Activated naive CD8-positive, alpha-beta T cell treated with anti-CD3 and anti-CD28 coated beads, Interleukin-2, amount 10 ng/mL, durations not matched to agents 7 days and 5 days (primary cell): ENCODE data around the gene UHRF1. TPM values are rescaled to one million over a fixed set of nuclear protein-coding genes. Genes with fewer than 3 reads are reported as not detected.

Experiments used
- ATAC-seq: fragments of 150-1000 bp; cut with Tn5 transposase; one replicate; pipeline ENCODE4 v1.10.0; 2021; ENCODE audit warnings: low read depth, moderate library complexity
- POLR2A ChIA-PET: fragments of 350-600 bp; sonication (Branson Sonifier 250); formaldehyde crosslinking; loops from one replicate; lab custom pipeline; 2021; ENCODE audit warnings: antibody characterized with exemption; lab: Charles Lee
- DNase-seq: peaks from one replicate; pipeline ENCODE4 v3.0.0; 2021
- H3K27ac Mint-ChIP-seq: one replicate; pipeline ENCODE4 v1.8.0; 2022; ENCODE audit warnings: mild to moderate bottlenecking, mixed read lengths
- H3K27me3 Mint-ChIP-seq: one replicate; pipeline ENCODE4 v1.8.0; 2022; ENCODE audit warnings: mild to moderate bottlenecking, moderate library complexity, mixed read lengths
- H3K36me3 Mint-ChIP-seq: one replicate; pipeline ENCODE4 v1.8.0; 2021; ENCODE audit warnings: mild to moderate bottlenecking, mixed read lengths
- H3K4me1 Mint-ChIP-seq: one replicate; pipeline ENCODE4 v1.8.0; 2021; ENCODE audit warnings: mixed read lengths
- H3K4me3 Mint-ChIP-seq: one replicate; pipeline ENCODE4 v1.8.0; 2022; ENCODE audit warnings: mild to moderate bottlenecking, moderate library complexity, mixed read lengths
- H3K9me3 Mint-ChIP-seq: one replicate; pipeline ENCODE4 v1.8.0; 2021; ENCODE audit warnings: mixed read lengths
- total RNA-seq, 2 experiments: library from RNA; stranded (reverse); gene quantifications; one replicate each; pipeline ENCODE4 v1.2.3, GENCODE V29; 2021

UHRF1 gene
- total RNA-seq, 2 experiments from 2014 or later: 90.8 to 103 TPM

GRCh38 chr19:4984438-4984990, 75.2 kb downstream of the UHRF1 start:
- Mint-ChIP-seq H3K9me3 (no peaks in the 10 kb centered on the region), H3K27ac (no peak overlapping the region), H3K4me3 (no peak overlapping the region), H3K27me3 (no peaks in the 10 kb centered on the region), H3K36me3 (peaks cover 1% of the 10 kb centered on the region), H3K4me1 (peaks cover 12% of the 10 kb centered on the region)
- DNase-seq: no peak
- POLR2A ChIA-PET: no interaction called here
- ATAC-seq: no peak

- DNase-seq (no peak), ATAC-seq (no peak)
- H3K4me3 Mint-ChIP-seq: no peak overlapping the region
- peaks cover 2% of the 10 kb centered on the region for H3K9me3 Mint-ChIP-seq
- peaks cover 3% of the 10 kb centered on the region for H3K36me3 Mint-ChIP-seq
- peaks cover 11% of the 10 kb centered on the region for H3K4me1 Mint-ChIP-seq
- POLR2A ChIA-PET: no interaction called here
- H3K27me3 Mint-ChIP-seq: no peaks in the 10 kb centered on the region
- H3K27ac Mint-ChIP-seq: no peak overlapping the region
Measured at GRCh38 chr19:4985551-4985991, 76.3 kb downstream of the UHRF1 start.

GRCh38 chr19:4986056-4986455, 76.8 kb downstream of the UHRF1 start:
- H3K4me3 Mint-ChIP-seq: no peak overlapping the region

DNA sequence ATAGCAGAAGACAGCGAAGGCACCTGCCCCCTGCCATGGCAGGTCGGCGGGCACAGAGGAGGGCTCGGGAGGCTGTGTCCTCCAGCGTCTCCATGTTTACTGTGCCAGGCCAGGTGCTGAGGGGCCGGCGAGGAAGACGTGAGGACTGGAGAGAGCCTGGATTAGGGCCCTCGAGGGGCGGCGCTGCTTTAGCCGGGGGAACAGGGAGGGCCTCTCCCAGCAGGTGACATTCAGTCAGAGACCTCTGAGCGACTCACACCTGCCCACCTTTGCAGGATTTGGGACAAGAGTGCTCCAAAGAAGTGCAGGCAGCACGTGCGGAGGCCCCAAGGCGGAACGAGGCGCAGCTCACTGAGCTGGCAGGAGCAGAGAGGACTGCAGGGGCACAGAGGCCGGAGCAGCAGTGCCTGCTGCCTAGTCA, 77.2 kb downstream of the UHRF1 start:
- no peak overlapping the region for H3K27ac Mint-ChIP-seq
- peaks cover 2% of the 10 kb centered on the region for H3K9me3 Mint-ChIP-seq
- POLR2A ChIA-PET: no interaction called here
- no peak overlapping the region for H3K4me3 Mint-ChIP-seq
- H3K36me3 Mint-ChIP-seq: peaks cover 3% of the 10 kb centered on the region
- peaks cover 10% of the 10 kb centered on the region for H3K4me1 Mint-ChIP-seq
- no peaks in the 10 kb centered on the region for H3K27me3 Mint-ChIP-seq
- ATAC-seq (no peak), DNase-seq (no peak)

More at GRCh38 chr19:4986056-4986455, 76.8 kb downstream of the UHRF1 start:
- ATAC-seq: no peak
- POLR2A ChIA-PET: no interaction called here
- Mint-ChIP-seq H3K36me3 (peaks cover 3% of the 10 kb centered on the region), H3K4me1 (peaks cover 10% of the 10 kb centered on the region), H3K27ac (no peak overlapping the region), H3K27me3 (no peaks in the 10 kb centered on the region), H3K9me3 (peaks cover 2% of the 10 kb centered on the region)
- DNase-seq: no peak

- Mint-ChIP-seq H3K4me3 (no peak overlapping the region), H3K4me1 (peaks cover 7% of the 10 kb centered on the region), H3K9me3 (peaks cover 2% of the 10 kb centered on the region), H3K36me3 (peaks cover 9% of the 10 kb centered on the region), H3K27ac (no peak overlapping the region), H3K27me3 (no peaks in the 10 kb centered on the region)
- DNase-seq (no peak), ATAC-seq (no peak)
- POLR2A ChIA-PET: no interaction called here
Measured at GRCh38 chr19:4987256-4987655, 78.0 kb downstream of the UHRF1 start.

DNA sequence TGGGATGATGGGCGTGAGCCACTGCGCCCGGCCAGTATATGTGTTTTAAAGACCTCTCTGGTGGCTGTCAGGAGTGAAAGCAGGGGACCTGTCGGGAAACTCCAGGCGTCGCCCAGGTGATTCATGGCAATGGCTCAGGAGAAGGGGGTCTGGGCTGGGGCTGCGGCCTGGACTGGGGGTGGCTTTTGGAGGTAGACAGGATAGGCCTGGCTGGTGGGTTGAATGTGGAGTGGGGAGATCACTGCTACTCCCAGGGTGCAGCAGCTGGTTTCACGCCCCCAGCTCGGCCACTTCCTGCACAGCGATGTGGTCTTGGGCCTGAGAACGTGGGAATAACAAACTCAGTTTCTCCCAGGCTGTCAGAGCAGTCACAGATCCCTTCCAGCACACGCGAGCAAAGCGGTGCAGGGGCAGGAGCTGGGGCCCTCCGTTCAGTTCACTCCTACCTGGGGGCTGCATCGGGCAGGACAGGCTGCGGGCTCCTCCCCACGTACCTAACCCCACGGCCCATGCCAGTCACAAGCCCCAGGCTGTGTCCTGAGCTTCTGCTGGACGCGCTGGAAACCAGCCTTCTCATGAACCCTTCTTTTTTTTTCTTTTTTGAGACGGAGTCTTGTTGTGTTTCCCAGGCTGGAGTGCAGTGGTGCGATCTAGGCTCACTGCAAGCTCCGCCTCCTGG, 78.5 kb downstream of the UHRF1 start:
- POLR2A ChIA-PET: no interaction called here
- DNase-seq (no peak), ATAC-seq (no peak)
- no peaks in the 10 kb centered on the region for H3K27me3 Mint-ChIP-seq
- H3K4me3 Mint-ChIP-seq: no peak overlapping the region
- peaks cover 2% of the 10 kb centered on the region for H3K9me3 Mint-ChIP-seq
- H3K36me3 Mint-ChIP-seq: peaks cover 13% of the 10 kb centered on the region
- H3K4me1 Mint-ChIP-seq: peaks cover 7% of the 10 kb centered on the region
- no peak overlapping the region for H3K27ac Mint-ChIP-seq

DNA sequence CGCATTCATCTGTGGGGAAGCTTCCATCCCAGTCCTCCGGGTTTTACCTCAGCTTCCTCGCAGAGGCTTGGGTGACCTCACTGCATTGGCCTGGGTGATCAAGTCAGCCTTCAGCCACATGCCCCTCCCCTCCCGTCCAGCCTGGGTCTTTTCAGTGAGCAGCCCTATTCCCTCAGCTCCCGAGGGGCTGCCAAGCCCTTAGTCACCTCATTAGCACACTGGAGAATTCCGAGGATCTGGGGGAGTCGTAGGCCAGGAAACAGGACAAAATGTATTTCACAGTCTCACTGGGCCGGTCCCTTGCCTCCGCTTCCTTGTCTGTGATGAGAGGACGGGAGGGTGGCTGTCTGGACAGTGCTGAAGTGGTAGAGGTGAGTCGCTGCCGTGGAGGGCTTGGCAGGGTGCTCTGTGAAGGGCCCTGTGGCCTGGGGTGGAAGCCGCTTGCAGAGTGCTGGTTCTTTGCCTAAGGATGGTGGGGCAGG, 79.5 kb downstream of the UHRF1 start:
- no peak for DNase-seq
- peaks cover 2% of the 10 kb centered on the region for H3K9me3 Mint-ChIP-seq
- H3K36me3 Mint-ChIP-seq: peaks cover 17% of the 10 kb centered on the region
- no peak overlapping the region for H3K4me3 Mint-ChIP-seq
- ATAC-seq: no peak
- H3K27ac Mint-ChIP-seq: no peak overlapping the region
- H3K4me1 Mint-ChIP-seq: peaks cover 7% of the 10 kb centered on the region
- H3K27me3 Mint-ChIP-seq: no peaks in the 10 kb centered on the region
- POLR2A ChIA-PET: no interaction called here

DNA sequence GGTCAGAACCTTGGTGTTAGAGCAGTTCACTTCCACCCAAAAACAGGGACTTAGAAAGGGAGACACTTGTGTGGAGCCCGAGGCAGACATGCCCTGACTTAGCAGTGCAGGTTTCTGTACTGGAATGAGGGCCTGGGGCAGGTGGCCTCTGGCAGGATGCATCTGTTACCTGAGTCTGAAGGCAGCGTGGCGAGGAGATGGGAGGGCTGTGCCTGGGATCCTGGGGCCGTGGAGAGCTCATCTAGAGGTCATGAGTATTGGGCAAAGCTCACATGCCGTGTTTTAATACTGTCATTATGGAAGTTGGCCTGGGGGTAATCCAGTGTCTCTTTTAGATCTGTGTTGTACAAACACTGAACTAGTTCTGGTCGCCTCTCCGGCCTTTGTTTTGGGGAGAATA, 81.0 kb downstream of the UHRF1 start:
- Mint-ChIP-seq H3K9me3 (peaks cover 2% of the 10 kb centered on the region), H3K36me3 (peaks cover 17% of the 10 kb centered on the region), H3K4me1 (peaks cover 7% of the 10 kb centered on the region), H3K27me3 (no peaks in the 10 kb centered on the region), H3K4me3 (no peak overlapping the region), H3K27ac (no peak overlapping the region)
- no peak for DNase-seq
- POLR2A ChIA-PET: no interaction called here
- ATAC-seq: no peak

- Mint-ChIP-seq H3K36me3 (peaks cover 19% of the 10 kb centered on the region), H3K27me3 (no peaks in the 10 kb centered on the region), H3K9me3 (peaks cover 2% of the 10 kb centered on the region), H3K4me3 (no peak overlapping the region), H3K4me1 (peaks cover 7% of the 10 kb centered on the region), H3K27ac (no peak overlapping the region)
- DNase-seq (no peak), ATAC-seq (no peak)
- POLR2A ChIA-PET: no interaction called here
Measured at GRCh38 chr19:4991538-4991937, 82.2 kb downstream of the UHRF1 start.

DNA sequence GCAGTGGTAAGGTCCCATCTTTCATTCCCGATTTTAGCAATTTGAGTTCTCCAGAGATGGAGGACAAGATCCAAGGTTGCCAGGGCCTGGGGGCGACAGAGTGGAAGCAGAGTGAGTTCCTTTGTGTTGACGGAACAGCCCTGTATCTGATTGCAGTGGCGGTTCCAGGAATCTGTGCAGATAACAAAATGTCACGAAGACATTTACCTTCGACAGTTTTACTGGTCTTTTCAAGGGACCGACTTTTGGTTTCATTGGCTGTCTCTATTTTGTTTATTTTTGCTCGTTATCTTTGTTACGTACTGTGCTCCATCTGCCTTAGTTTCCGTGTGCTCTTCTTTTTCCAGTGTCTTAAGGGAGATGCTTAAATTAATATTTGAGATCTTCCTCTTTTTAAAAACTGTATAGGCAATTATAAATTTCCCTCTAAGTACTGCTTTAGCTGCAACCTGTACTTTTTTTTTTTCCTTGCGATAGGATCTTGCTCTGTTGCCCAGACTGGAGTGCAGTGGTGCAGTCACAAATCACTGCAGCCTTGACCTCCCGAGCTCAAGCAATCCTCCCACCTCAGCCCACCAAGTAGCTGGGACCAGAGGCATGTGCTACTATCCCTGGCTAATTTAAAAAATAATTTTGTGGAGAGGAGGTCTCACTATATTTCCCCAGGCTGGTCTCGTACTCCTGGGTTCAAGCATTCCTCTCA, 82.8 kb downstream of the UHRF1 start:
- no peak for DNase-seq
- H3K4me1 Mint-ChIP-seq: peaks cover 6% of the 10 kb centered on the region
- H3K27me3 Mint-ChIP-seq: no peaks in the 10 kb centered on the region
- H3K4me3 Mint-ChIP-seq: no peak overlapping the region
- no peak overlapping the region for H3K27ac Mint-ChIP-seq
- POLR2A ChIA-PET: no interaction called here
- no peak for ATAC-seq
- peaks cover 19% of the 10 kb centered on the region for H3K36me3 Mint-ChIP-seq
- peaks cover 2% of the 10 kb centered on the region for H3K9me3 Mint-ChIP-seq

DNA sequence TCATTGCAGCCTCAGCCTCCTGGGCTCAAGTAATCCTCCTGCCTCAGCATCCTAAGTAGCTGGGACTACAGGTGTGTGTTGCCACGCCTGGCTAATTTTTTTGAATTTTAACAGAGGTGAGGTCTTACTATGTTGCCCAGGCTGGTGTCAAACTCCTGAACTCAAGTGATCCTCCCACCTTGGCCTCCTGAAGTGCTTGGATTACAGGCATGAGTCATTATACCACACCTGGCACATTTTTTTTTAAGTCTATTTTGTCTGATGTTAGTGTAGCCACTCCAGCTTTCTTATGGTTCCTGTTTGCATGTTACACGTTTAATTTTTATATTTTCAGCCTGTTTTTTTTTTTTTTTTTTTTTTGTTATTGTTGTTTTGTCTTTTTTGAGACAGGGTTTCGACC, 84.4 kb downstream of the UHRF1 start:
- Mint-ChIP-seq H3K9me3 (peaks cover 2% of the 10 kb centered on the region), H3K4me1 (no peaks in the 10 kb centered on the region), H3K4me3 (no peak overlapping the region), H3K36me3 (peaks cover 20% of the 10 kb centered on the region), H3K27ac (no peak overlapping the region), H3K27me3 (no peaks in the 10 kb centered on the region)
- DNase-seq (no peak), ATAC-seq (no peak)
- POLR2A ChIA-PET: no interaction called here

GRCh38 chr19:4996701-4997100, 87.4 kb downstream of the UHRF1 start:
- Mint-ChIP-seq H3K27me3 (no peaks in the 10 kb centered on the region), H3K36me3 (peaks cover 19% of the 10 kb centered on the region), H3K4me1 (peaks cover 3% of the 10 kb centered on the region), H3K9me3 (no peaks in the 10 kb centered on the region), H3K4me3 (no peak overlapping the region), H3K27ac (no peak overlapping the region)
- POLR2A ChIA-PET: no interaction called here
- DNase-seq (no peak), ATAC-seq (no peak)

GRCh38 chr19:4997297-4997696, 88.0 kb downstream of the UHRF1 start:
- H3K36me3 Mint-ChIP-seq: peaks cover 14% of the 10 kb centered on the region
- DNase-seq: no peak
- H3K4me1 Mint-ChIP-seq: peaks cover 5% of the 10 kb centered on the region
- no peaks in the 10 kb centered on the region for H3K27me3 Mint-ChIP-seq
- no peaks in the 10 kb centered on the region for H3K9me3 Mint-ChIP-seq
- no peak for ATAC-seq
- H3K27ac Mint-ChIP-seq: no peak overlapping the region
- no peak overlapping the region for H3K4me3 Mint-ChIP-seq
- POLR2A ChIA-PET: no interaction called here
